Measurements from ENCODE around the gene CPT2. TPM values are rescaled to one million over a fixed set of nuclear protein-coding genes. Genes with fewer than 3 reads are reported as not detected.

The CPT2 gene
- total and polyA plus RNA-seq, 2 of the 13 experiments (the other 11 are each of a cell fraction or from before 2014, with no cell fraction given) = 12.6 to 14.6 TPM

GRCh38 chr1:53176452-53177208 lies 20.0 kb upstream of the CPT2 start (continued):
- TF ChIP-seq TBX3 (IDR thresholded peaks at IDR 0.05; ENCODE audit: borderline replicate concordance) (no peak), BCL6 (CRISPR knock-in tag; IDR thresholded peaks at IDR 0.05) (peak; percentile 40), MYNN (CRISPR knock-in tag; IDR thresholded peaks at IDR 0.05; ENCODE audit: low read depth) (no peak), ZNF274 (CRISPR knock-in tag; IDR thresholded peaks at IDR 0.05) (no peak), ARID2 (CRISPR knock-in tag; IDR thresholded peaks at IDR 0.05; ENCODE audit: borderline replicate concordance) (no peak), RFXANK (CRISPR knock-in tag; IDR thresholded peaks at IDR 0.05) (no peak), ETV6 (CRISPR knock-in tag; conservative IDR thresholded peaks at IDR 0.05) (no peak), ATAD3A (CRISPR knock-in tag; IDR thresholded peaks at IDR 0.05) (no peak), PCBP1 (IDR thresholded peaks at IDR 0.05; ENCODE audit: borderline replicate concordance, low read depth, low read length) (no peak), REL (CRISPR knock-in tag; conservative IDR thresholded peaks at IDR 0.05) (no peak), U2AF1 (optimal IDR thresholded peaks at IDR 0.05; ENCODE audit: low read depth, low read length) (no peak), ZMAT5 (CRISPR knock-in tag; IDR thresholded peaks at IDR 0.05; ENCODE audit: borderline replicate concordance, low read depth) (no peak), MED13 (CRISPR knock-in tag; IDR thresholded peaks at IDR 0.05) (no peak), ATF5 (CRISPR knock-in tag; IDR thresholded peaks at IDR 0.05; ENCODE audit: low read depth) (no peak), BRF2 (CRISPR knock-in tag; IDR thresholded peaks at IDR 0.05) (no peak), ZNF567 (CRISPR knock-in tag; IDR thresholded peaks at IDR 0.05; ENCODE audit: borderline replicate concordance) (no peak), NCOA5 (CRISPR knock-in tag; IDR thresholded peaks at IDR 0.05) (no peak), ZNF142 (CRISPR knock-in tag; IDR thresholded peaks at IDR 0.05) (no peak), ZNF720 (CRISPR knock-in tag; IDR thresholded peaks at IDR 0.05) (no peak), ZNF562 (CRISPR knock-in tag; IDR thresholded peaks at IDR 0.05; ENCODE audit: borderline replicate concordance) (no peak), ZNF292 (CRISPR knock-in tag; IDR thresholded peaks at IDR 0.05; ENCODE audit: borderline replicate concordance, low read depth) (peak; percentile 50; the same call in 1 of the 2 replicates), ZNF20 (CRISPR knock-in tag; IDR thresholded peaks at IDR 0.05) (no peak), ZNF496 (CRISPR knock-in tag; IDR thresholded peaks at IDR 0.05; ENCODE audit: insufficient replicate concordance) (no peak), U2AF2 (IDR thresholded peaks at IDR 0.05; ENCODE audit: low read depth, low read length) (no peak)
